ENCODE measurements around the gene MOAP1. TPM values are rescaled to one million over a fixed set of nuclear protein-coding genes. Genes with fewer than 3 reads are reported as not detected.
"Not testable (repeated sequence)": the region's sequence is repeated elsewhere in the genome, so short reads cannot be mapped to it uniquely, and the experiment has no call there.

MOAP1 gene
- total RNA-seq, 2 experiments from 2014 or later, result 16.6 to 16.7 TPM

GRCh38 chr14:93165271-93166265 is 19.1 kb downstream of the MOAP1 start:
- not testable (repeated sequence) for DNase-seq, H3K9me3 Mint-ChIP-seq, H3K4me3 Mint-ChIP-seq, H3K4me1 Mint-ChIP-seq, H3K27ac Mint-ChIP-seq, H3K36me3 Mint-ChIP-seq, H3K27me3 Mint-ChIP-seq

- no peaks in the 10 kb centered on the region for H3K27me3 Mint-ChIP-seq
- no peaks in the 10 kb centered on the region for H3K9me3 Mint-ChIP-seq
- H3K4me1 Mint-ChIP-seq, result no peaks in the 10 kb centered on the region
- H3K4me3 Mint-ChIP-seq, result no peak overlapping the region
- no peak overlapping the region for H3K27ac Mint-ChIP-seq
- no peak for DNase-seq
- H3K36me3 Mint-ChIP-seq, result no peaks in the 10 kb centered on the region
Observed at GRCh38 chr14:93163564-93163963, 21.1 kb downstream of the MOAP1 start.

GRCh38 chr14:93161411-93161940 is 23.2 kb downstream of the MOAP1 start:
- no peaks in the 10 kb centered on the region for H3K27me3 Mint-ChIP-seq

GRCh38 chr14:93160353-93160801 is 24.3 kb downstream of the MOAP1 start:
- no peak overlapping the region for H3K4me3 Mint-ChIP-seq
- H3K9me3 Mint-ChIP-seq, result no peaks in the 10 kb centered on the region
- no peaks in the 10 kb centered on the region for H3K4me1 Mint-ChIP-seq
- no peaks in the 10 kb centered on the region for H3K27me3 Mint-ChIP-seq
- no peak for DNase-seq
- no peak overlapping the region for H3K27ac Mint-ChIP-seq
- H3K36me3 Mint-ChIP-seq, result no peaks in the 10 kb centered on the region

More at GRCh38 chr14:93161411-93161940, 23.2 kb downstream of the MOAP1 start:
- H3K4me1 Mint-ChIP-seq, result no peaks in the 10 kb centered on the region
- H3K4me3 Mint-ChIP-seq, result no peak overlapping the region
- no peaks in the 10 kb centered on the region for H3K36me3 Mint-ChIP-seq
- no peaks in the 10 kb centered on the region for H3K9me3 Mint-ChIP-seq
- no peak overlapping the region for H3K27ac Mint-ChIP-seq
- no peak for DNase-seq

GRCh38 chr14:93159625-93160352 is 24.9 kb downstream of the MOAP1 start:
- not testable (repeated sequence) for H3K4me3 Mint-ChIP-seq, H3K27ac Mint-ChIP-seq, H3K9me3 Mint-ChIP-seq, H3K27me3 Mint-ChIP-seq, H3K4me1 Mint-ChIP-seq, H3K36me3 Mint-ChIP-seq, DNase-seq

GRCh38 chr14:93158349-93158748 is 26.3 kb downstream of the MOAP1 start:
- H3K9me3 Mint-ChIP-seq, H3K27me3 Mint-ChIP-seq, H3K27ac Mint-ChIP-seq, H3K4me1 Mint-ChIP-seq, H3K4me3 Mint-ChIP-seq, H3K36me3 Mint-ChIP-seq, DNase-seq: not testable (repeated sequence)

GRCh38 chr14:93156693-93157369 is 27.9 kb downstream of the MOAP1 start:
- Mint-ChIP-seq H3K9me3 (no peaks in the 10 kb centered on the region), H3K4me3 (no peak overlapping the region), H3K27me3 (no peaks in the 10 kb centered on the region), H3K4me1 (no peaks in the 10 kb centered on the region), H3K36me3 (no peaks in the 10 kb centered on the region), H3K27ac (no peak overlapping the region)
- no peak for DNase-seq

- H3K4me1 Mint-ChIP-seq, result no peaks in the 10 kb centered on the region
- no peaks in the 10 kb centered on the region for H3K9me3 Mint-ChIP-seq
- H3K27me3 Mint-ChIP-seq, result no peaks in the 10 kb centered on the region
- no peaks in the 10 kb centered on the region for H3K36me3 Mint-ChIP-seq
- DNase-seq, result no peak
- no peak overlapping the region for H3K27ac Mint-ChIP-seq
- no peak overlapping the region for H3K4me3 Mint-ChIP-seq
Observed at GRCh38 chr14:93155667-93156066, 29.0 kb downstream of the MOAP1 start.

- no peak for DNase-seq
- Mint-ChIP-seq H3K9me3 (no peaks in the 10 kb centered on the region), H3K27me3 (peaks cover 4% of the 10 kb centered on the region), H3K36me3 (no peaks in the 10 kb centered on the region), H3K4me3 (no peak overlapping the region), H3K27ac (no peak overlapping the region), H3K4me1 (no peaks in the 10 kb centered on the region)
Observed at GRCh38 chr14:93153121-93153520, 31.6 kb downstream of the MOAP1 start.

GRCh38 chr14:93150227-93151208 is 34.2 kb downstream of the MOAP1 start:
- DNase-seq, result no peak
- peaks cover 4% of the 10 kb centered on the region for H3K27me3 Mint-ChIP-seq
- no peak overlapping the region for H3K4me3 Mint-ChIP-seq
- H3K9me3 Mint-ChIP-seq, result no peaks in the 10 kb centered on the region
- H3K27ac Mint-ChIP-seq, result no peak overlapping the region
- H3K4me1 Mint-ChIP-seq, result no peaks in the 10 kb centered on the region
- no peaks in the 10 kb centered on the region for H3K36me3 Mint-ChIP-seq

- Mint-ChIP-seq H3K4me3 (no peak overlapping the region), H3K4me1 (no peaks in the 10 kb centered on the region), H3K9me3 (no peaks in the 10 kb centered on the region), H3K27me3 (peaks cover 4% of the 10 kb centered on the region), H3K36me3 (no peaks in the 10 kb centered on the region), H3K27ac (no peak overlapping the region)
- DNase-seq, result no peak
Observed at GRCh38 chr14:93148979-93149378, 35.7 kb downstream of the MOAP1 start.

- H3K27me3 Mint-ChIP-seq, result peaks cover 4% of the 10 kb centered on the region
- no peaks in the 10 kb centered on the region for H3K36me3 Mint-ChIP-seq
- no peak overlapping the region for H3K27ac Mint-ChIP-seq
- no peaks in the 10 kb centered on the region for H3K4me1 Mint-ChIP-seq
- no peaks in the 10 kb centered on the region for H3K9me3 Mint-ChIP-seq
- DNase-seq, result no peak
- H3K4me3 Mint-ChIP-seq, result no peak overlapping the region
Observed at GRCh38 chr14:93146119-93146518, 38.6 kb downstream of the MOAP1 start.

- H3K9me3 Mint-ChIP-seq, result no peaks in the 10 kb centered on the region
Observed at GRCh38 chr14:93142854-93143652, 41.6 kb downstream of the MOAP1 start.

More at GRCh38 chr14:93142854-93143652, 41.6 kb downstream of the MOAP1 start:
- H3K27ac Mint-ChIP-seq, result no peak overlapping the region
- no peak overlapping the region for H3K4me3 Mint-ChIP-seq
- H3K27me3 Mint-ChIP-seq, result no peaks in the 10 kb centered on the region
- H3K36me3 Mint-ChIP-seq, result no peaks in the 10 kb centered on the region
- DNase-seq, result no peak
- peaks cover 2% of the 10 kb centered on the region for H3K4me1 Mint-ChIP-seq

All from activated naive CD8-positive, alpha-beta T cell treated with anti-CD3 and anti-CD28 coated beads for 36 hours (primary cell).